HG02885 (cell line): ENCODE measurements around the gene ACTA2.

ENCODE experiments used
- ATAC-seq: cut with Tn5 transposase; IDR thresholded peaks from one replicate; pipeline ENCODE4 v1.9.1; 2021; ENCODE audit warnings: mild to moderate bottlenecking; ENCODE audit not compliant: unreplicated experiment, poor library complexity

The ACTA2 gene

GRCh38 chr10:88926566-88927415 lies 25.8 kb downstream of the ACTA2 start:
- no peak for ATAC-seq

DNA sequence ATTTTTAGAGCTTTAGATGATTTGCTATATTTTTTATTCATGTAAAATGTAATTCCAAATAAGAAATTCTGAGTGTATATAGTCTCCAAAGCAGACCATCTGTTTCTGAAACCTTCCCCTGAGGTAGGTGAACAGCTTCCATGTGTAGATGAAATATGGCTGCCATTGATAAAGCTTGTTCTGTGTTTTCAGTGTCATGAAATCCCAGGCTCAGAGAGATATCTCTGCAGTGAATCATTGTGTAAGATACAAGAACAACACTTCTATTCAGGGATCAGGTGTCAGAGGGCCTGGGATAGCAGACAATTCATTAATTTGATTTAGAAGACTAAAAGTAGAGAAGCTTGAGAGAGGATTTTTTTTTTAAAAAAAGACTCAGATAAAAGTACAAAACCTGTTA lies 29.1 kb downstream of the ACTA2 start:
- no peak for ATAC-seq

DNA sequence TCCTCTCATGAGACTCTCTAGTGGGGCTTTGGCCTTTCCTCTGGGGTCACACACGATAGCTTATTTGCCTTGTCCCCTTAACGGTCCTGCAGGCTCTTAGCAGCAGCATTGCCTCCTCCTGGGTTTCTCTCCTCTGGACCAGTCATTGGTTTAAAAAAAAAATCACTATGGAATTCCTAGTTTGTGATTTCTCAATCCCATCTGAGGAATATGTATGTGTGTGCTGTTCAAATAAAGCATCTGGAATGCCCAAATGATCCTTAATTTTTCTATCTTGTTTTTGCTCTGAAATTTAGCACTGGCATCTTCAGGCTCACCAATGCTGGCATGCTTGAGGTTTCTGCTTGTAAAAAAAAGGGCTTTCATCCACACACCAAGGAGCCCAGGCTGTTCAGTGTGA lies 30.5 kb downstream of the ACTA2 start:
- no peak for ATAC-seq

GRCh38 chr10:88920986-88921593 lies 31.5 kb downstream of the ACTA2 start:
- no peak for ATAC-seq

DNA sequence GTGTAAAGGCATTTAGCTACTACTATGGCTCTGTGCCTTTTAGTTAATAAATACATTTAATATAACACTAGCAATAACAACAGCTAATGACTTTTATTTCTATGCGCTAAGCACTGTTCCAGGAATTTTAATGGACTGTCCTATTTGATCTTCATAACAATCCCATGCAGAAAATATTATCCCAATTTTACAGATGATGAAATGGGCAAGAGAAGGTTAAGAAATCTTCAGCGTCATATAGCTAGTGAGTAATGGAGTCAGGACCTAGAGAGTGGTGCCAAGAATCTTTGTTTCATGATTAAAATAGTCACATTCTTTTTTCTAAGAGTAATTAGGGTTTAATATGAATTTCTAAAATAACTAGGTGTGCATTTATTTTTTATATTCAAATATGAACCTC lies 32.4 kb downstream of the ACTA2 start:
- ATAC-seq, result no peak

DNA sequence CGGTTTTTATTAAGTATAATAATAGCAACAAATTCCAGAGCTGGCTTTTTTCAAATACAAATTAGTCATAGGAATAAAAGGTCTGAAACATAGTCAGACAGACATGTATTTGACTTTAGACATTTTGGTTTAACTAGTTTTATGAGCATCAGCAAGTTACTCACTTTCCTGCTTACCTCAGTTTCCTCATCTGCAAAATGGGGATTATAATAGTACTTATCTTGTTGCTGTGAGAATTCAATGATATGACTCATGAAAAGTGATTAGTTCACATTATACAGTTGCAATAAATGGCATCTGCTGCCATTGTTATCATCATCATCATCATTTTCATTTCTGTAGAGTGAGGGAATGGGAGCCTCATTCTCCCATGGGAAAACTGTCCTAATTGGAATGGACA lies 33.5 kb downstream of the ACTA2 start:
- ATAC-seq, result no peak

DNA sequence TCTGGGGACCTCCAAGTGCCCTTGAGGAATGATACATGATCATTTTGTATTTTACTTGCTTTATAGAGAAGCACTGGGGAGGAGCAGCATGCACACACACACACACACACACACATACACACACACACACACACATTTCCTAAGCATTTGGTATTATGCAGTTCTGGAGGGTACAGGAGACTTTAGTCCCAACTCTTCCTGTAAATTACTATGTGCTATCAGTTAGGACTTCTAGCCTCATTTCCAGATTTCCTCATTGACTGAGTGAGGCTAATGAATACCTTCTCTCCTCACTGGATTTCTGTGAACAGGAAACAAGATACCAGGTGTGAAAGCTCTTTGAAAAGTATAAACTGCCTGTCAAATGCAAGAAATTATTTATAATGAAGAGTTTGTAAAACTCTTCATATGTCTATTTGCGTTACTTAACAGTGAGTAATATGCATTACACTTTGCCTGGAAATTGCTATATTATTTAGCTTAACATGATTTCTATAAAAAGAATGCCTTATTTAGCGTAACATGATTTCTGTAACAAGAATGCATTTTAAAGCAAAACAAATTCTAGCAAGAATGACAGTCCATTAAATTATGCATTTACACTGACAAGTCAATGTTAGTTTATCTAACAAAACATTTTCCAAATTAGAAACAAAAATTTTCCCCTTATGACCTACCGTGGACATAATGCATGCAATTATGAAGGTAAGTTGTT lies 34.2 kb downstream of the ACTA2 start:
- ATAC-seq, result no peak

- no peak for ATAC-seq
Measured at GRCh38 chr10:88916986-88917385, 35.6 kb downstream of the ACTA2 start.

GRCh38 chr10:88916231-88916630 lies 36.3 kb downstream of the ACTA2 start:
- no peak for ATAC-seq

GRCh38 chr10:88915781-88916180 lies 36.8 kb downstream of the ACTA2 start:
- no peak for ATAC-seq

- ATAC-seq, result no peak
Measured at GRCh38 chr10:88913788-88914187, 38.8 kb downstream of the ACTA2 start.

DNA sequence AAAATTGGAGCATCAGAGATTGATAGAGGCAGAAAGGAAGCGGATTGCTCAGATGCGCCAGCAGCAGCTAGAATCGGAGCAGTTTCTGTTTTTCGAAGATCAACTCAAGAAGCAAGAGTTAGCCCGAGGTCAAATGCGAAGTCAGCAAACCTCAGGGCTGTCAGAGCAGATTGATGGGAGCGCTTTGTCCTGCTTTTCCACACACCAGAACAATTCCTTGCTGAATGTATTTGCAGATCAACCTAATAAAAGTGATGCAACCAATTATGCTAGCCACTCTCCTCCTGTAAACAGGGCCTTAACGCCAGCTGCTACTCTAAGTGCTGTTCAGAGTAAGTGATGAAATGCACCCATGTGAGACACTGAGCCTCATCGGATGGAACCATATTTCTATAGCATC lies 39.4 kb downstream of the ACTA2 start:
- ATAC-seq, result no peak

DNA sequence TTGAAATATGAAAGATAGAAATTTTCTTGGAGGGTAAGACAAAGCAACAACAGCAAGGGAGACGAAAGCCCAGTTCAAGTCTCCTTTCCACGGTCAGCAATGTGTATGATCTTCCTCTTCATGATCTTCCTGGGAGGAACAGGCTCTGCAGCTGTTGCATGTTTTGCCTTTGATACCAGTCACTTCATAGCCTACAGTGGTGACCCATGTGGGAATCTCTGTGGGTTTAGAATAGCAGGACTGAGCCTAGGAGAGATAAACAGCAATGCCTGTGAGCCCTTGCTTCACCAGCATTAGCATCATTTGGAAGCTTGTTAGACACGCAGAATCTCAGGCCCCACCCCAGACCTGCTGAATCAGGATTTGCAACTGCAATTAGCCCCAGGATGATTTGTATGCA lies 40.7 kb downstream of the ACTA2 start:
- ATAC-seq, result no peak

DNA sequence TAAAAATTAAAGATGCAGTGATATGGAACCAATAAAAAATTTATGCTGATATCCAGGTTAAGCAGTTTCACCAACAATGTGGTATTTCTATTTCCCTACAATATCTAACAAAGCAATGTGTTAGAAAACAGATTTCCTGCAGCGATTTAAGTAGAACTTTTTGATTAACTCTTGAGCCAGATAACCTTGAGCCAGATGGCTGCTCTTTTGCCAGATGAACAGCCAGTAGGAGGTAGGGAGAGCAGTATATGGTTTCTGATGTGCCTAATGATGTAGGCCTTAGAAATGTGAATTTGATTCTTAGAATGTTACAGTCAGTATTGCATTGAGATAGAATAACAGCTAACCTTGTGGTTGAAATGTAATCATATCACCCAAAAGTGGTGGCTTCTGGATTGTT lies 41.5 kb downstream of the ACTA2 start:
- ATAC-seq, result no peak

DNA sequence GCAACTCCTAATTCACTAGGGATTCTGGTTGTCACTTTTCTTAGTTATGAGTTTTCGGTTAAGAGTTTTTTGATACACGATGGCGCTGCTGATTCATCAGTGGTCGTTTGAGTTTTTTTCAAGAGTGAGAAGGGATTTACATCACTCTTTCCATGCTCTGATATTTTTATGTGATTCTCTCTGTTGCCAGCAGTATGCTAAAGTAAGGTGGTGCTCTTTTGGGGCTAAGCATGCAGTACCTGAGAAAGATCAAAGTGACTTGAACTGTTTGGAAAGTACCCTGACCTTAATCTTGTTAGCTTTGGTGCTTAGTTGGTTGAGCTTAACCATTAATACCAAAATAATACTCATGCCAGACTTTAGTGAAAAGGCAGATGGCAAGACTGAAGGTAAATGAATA lies 44.4 kb downstream of the ACTA2 start:
- ATAC-seq, result no peak

DNA sequence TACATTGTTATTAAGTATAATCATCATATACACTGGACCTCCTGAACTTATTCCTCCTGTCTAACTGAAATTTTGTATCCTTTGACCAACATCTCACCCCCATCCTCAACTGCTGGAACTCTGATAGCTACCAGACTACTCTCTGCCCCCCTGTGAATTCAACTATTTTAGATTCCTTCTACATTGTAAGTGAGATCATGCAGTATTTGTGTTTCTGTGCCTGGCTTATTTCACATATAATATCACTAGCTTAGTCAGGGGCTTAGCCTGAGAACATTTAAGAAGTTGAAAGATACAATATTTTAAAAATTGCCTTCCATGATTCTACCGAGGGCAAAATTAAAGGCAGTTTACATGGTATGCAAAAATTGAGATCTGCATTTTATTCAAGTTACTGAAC lies 45.7 kb downstream of the ACTA2 start:
- ATAC-seq, result no peak

DNA sequence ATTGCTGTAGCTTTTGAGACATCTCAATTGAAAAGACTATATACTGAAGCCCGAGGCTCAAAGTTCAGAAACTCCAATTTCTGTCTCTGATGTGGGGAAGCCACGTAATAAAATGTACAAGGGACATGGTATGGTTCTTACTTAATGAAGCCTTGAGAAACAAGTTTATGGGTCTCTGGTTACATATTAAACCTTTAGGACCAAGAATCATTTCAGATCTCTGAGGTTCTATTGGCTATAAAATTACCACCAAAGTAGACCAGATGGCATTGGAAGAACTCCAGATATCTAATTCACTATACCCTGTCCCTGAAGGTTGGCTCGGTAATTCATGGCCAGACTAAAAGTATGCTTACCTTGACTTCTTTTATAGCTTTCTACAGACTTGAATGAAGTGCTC lies 48.9 kb downstream of the ACTA2 start:
- no peak for ATAC-seq

- ATAC-seq, result peak; percentile 47
Measured at GRCh38 chr10:88901984-88902789, 50.4 kb downstream of the ACTA2 start.

DNA sequence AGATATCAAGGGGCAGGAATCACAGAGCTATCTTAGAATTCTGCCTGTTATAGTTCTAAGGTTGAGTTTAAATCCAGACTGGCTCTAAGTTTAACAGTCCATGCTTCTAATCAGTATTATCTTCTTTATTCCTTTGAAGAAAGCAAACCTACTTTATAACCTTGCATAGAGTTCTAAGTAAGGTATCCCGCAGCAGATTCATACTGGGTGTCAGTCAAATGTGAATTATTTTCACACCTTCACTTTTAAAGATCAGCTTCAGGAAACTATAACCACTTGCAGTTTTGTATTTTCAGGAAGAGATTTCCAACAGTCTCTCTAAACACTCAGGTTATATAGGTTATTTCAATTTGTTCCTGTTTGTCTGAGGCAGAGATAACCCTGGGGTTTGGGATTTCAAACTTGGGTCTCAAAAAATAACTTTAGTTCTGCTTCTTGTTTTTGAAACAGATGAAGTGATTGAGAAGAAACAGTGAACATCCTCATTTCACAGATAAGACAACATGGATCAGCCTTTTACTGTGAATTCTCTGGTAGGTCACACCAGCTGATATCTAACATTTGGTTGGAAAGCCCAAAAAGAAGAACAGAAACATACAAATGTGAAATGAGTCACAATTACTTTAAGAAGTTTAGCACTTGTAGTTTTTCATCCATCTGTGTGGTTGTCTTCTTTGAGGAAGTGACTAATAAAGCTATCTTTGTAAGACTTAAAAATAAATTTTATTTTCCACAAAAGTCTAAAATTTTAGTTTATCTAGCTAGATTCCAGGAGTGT lies 51.2 kb downstream of the ACTA2 start:
- peak; percentile 84 for ATAC-seq

DNA sequence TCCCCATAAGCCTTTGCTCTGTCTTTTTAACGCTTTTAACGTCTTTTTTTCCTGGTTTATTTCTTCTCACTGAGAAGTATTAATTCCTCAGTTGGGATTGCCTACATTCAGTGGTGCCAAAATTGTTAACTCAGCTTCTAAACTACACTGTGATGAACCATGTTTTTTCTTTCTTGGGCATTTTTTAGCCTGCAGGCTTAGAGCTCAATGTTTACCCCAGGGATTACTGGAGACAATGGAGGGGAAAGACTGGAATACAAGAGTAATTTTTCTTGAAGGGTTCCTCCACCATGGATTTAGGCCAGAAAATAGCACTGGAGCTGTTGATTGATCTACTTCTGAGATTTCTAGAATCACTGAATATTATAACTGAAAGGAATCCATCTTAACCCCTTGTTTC lies 52.7 kb downstream of the ACTA2 start:
- no peak for ATAC-seq
